Activated CD4-positive, alpha-beta T cell treated with anti-CD3 and anti-CD28 coated beads for 36 hours (primary cell): Measurements from ENCODE around the gene WIF1. TPM values are rescaled to one million over a fixed set of nuclear protein-coding genes. Genes with fewer than 3 reads are reported as not detected.

Source experiments
- ATAC-seq: fragments of 200-7000 bp; cut with Tn5 transposase; one replicate; pipeline ENCODE4 v1.10.0; 2021; ENCODE audit warnings: mild to moderate bottlenecking, moderate library complexity
- CTCF ChIA-PET: fragments of 350-600 bp; sonication (Branson Sonifier 250); formaldehyde crosslinking; loops from one replicate; lab custom pipeline; 2021; ENCODE audit warnings: antibody characterized with exemption; lab: Charles Lee
- POLR2A ChIA-PET: fragments of 350-600 bp; sonication (Branson Sonifier 250); formaldehyde crosslinking; loops from one replicate; lab custom pipeline; 2021; ENCODE audit warnings: antibody characterized with exemption, inconsistent platforms; lab: Charles Lee
- DNase-seq: peaks from one replicate; pipeline ENCODE4 v3.0.0-alpha.2; 2020
- H3K27ac Mint-ChIP-seq: one replicate; pipeline ENCODE4 v1.8.0; 2021; ENCODE audit warnings: mixed read lengths
- H3K27me3 Mint-ChIP-seq: one replicate; pipeline ENCODE4 v1.8.0; 2021; ENCODE audit warnings: mixed read lengths
- H3K36me3 Mint-ChIP-seq: one replicate; pipeline ENCODE4 v1.8.0; 2021; ENCODE audit warnings: low read depth, mixed read lengths
- H3K4me1 Mint-ChIP-seq: one replicate; pipeline ENCODE4 v1.8.0; 2021; ENCODE audit warnings: mixed read lengths
- H3K4me3 Mint-ChIP-seq: one replicate; pipeline ENCODE4 v1.8.0; 2021; ENCODE audit warnings: mild to moderate bottlenecking, moderate library complexity, mixed read lengths
- H3K9me3 Mint-ChIP-seq: one replicate; pipeline ENCODE4 v1.8.0; 2021; ENCODE audit warnings: low read depth, mixed read lengths
- intact Hi-C, 2 experiments: fragments of 100-400 bp; cut with DNase I in 1 of 2; cut with micrococcal nuclease in 1 of 2; formaldehyde crosslinking; loops; one replicate each; pipeline versions ENCODE4 v1.14.2 to v1.15.1; 2022 to 2024; cut with DNase I, micrococcal nuclease
- total RNA-seq, 2 experiments: library from RNA; stranded (reverse); gene quantifications; one replicate each; pipeline ENCODE4 v1.2.3, GENCODE V29; 2021

The WIF1 gene
- total RNA-seq, 2 experiments from 2014 or later: not detected

DNA sequence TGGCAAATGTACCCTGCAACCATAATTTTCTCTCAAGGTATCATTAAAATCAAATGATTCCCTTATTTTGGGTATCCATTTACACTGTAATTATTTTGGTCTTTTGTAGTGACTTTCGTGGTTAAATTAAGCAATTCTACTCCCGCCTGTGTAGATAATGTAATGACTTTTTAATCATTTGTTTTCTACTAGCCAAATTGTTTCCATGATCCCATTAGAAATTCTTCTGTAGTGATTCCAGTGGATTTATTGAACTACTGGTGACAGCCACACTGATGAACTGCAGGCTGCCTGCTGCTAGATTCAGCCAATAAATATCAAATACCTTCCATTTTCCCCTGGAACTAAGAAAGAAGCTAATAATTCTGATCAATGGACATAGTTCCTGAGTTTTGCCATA lies 96.0 kb downstream of the WIF1 start:
- H3K9me3 Mint-ChIP-seq: no peaks in the 10 kb centered on the region
- intact Hi-C loops: no loop called here
- no peaks in the 10 kb centered on the region for H3K36me3 Mint-ChIP-seq
- no peak overlapping the region for H3K4me3 Mint-ChIP-seq
- H3K27me3 Mint-ChIP-seq: peaks cover 7% of the 10 kb centered on the region
- no peak for DNase-seq
- no peak overlapping the region for H3K27ac Mint-ChIP-seq
- CTCF ChIA-PET: no interaction called here
- POLR2A ChIA-PET: no interaction called here
- no peaks in the 10 kb centered on the region for H3K4me1 Mint-ChIP-seq
- ATAC-seq: no peak

DNA sequence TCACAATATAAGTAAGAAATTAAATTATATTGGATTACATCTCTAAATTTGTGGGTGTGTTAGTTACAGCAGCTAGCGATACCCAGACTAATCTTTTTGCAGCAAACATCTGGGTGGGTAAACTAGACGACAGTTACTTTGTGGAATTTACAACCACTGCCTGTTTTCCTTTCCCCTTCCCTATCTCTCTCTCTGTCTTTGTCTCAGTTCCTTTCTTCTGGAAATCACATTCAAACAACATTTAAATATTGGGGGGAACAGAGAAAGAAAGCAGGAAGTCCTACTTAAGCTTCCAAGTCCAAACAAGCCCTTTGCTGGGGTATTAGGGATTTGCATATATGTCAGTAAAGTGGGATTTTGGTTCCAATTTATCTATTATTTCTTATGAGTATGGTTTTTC lies 97.6 kb downstream of the WIF1 start:
- no peaks in the 10 kb centered on the region for H3K9me3 Mint-ChIP-seq
- ChIA-PET CTCF (no interaction called here), POLR2A (no interaction called here)
- H3K4me1 Mint-ChIP-seq: no peaks in the 10 kb centered on the region
- no peak for DNase-seq
- no peak for ATAC-seq
- peaks cover 7% of the 10 kb centered on the region for H3K27me3 Mint-ChIP-seq
- intact Hi-C loops: no loop called here
- no peaks in the 10 kb centered on the region for H3K36me3 Mint-ChIP-seq
- H3K27ac Mint-ChIP-seq: no peak overlapping the region
- H3K4me3 Mint-ChIP-seq: no peak overlapping the region

DNA sequence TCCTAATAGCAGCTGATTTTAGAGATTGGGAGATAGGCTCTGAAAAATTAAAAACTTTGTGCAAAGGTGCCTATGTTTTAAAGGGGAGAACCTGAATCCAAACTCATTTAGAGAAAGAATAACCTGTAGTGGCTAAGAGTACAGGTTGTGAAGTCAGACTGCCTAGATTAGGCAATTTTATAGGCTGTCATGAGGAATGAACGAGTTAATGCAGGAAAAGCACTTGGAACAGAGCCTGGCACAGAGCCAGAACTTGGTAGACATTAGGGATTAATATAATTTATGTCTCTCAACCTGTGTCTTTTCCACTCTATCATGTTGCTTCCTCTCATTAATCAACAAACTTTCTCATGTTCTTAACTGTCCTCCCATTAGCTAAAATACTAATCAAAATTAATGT lies 98.1 kb downstream of the WIF1 start:
- ChIA-PET POLR2A (no interaction called here), CTCF (no interaction called here)
- DNase-seq: no peak
- Mint-ChIP-seq H3K9me3 (no peaks in the 10 kb centered on the region), H3K4me3 (no peak overlapping the region), H3K27ac (no peak overlapping the region), H3K36me3 (no peaks in the 10 kb centered on the region), H3K27me3 (peaks cover 7% of the 10 kb centered on the region), H3K4me1 (no peaks in the 10 kb centered on the region)
- intact Hi-C loops: no loop called here
- ATAC-seq: no peak

DNA sequence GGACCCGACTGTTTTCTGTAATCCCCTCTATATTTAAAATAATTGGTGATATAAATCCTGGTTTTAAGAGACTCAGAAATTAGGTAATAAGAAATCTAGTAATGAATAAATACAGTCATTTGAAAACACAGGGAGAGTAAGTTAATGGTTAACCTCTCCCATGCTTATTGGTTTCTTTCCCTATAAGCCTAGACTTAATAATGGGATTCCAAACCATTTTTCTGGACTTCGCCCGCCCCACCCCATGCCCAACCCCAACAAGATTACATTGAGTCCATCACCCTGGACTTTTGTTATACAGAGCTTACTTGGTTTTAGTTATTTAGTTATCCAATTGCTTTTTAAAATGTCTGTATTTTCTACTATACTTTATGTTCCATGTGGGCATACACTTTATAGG lies 98.7 kb downstream of the WIF1 start:
- ATAC-seq: no peak
- no peak overlapping the region for H3K27ac Mint-ChIP-seq
- ChIA-PET CTCF (no interaction called here), POLR2A (no interaction called here)
- no peaks in the 10 kb centered on the region for H3K4me1 Mint-ChIP-seq
- H3K27me3 Mint-ChIP-seq: peaks cover 7% of the 10 kb centered on the region
- H3K9me3 Mint-ChIP-seq: no peaks in the 10 kb centered on the region
- intact Hi-C loops: no loop called here
- DNase-seq: no peak
- no peaks in the 10 kb centered on the region for H3K36me3 Mint-ChIP-seq
- H3K4me3 Mint-ChIP-seq: no peak overlapping the region

DNA sequence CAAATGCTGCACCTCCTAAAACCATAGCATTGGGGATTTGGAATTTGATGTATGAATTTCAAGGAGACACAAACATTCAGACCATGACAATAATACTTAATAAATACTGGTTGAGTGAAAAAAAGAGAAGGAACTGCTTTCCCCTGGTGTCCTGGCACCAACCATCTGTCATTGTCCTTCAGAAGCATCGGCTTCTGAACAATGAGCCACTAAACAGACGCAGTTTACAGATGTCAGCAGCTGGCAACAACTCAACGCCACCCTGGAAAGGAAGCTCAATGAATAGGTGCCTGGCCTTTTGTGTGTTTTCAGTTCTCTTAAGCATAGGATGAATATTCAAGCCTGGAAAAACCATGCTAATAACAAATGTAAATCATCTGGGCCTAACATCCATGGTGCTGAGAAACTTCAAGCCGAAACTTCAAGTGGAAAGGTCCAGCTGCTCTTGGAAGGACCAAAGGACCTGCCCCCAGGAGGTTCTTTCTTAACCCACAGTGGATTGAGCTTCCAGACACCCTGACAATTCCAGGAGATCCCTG lies 101.3 kb downstream of the WIF1 start:
- no peaks in the 10 kb centered on the region for H3K36me3 Mint-ChIP-seq
- no peak for ATAC-seq
- POLR2A ChIA-PET: no interaction called here
- intact Hi-C loops: no loop called here
- CTCF ChIA-PET: no interaction called here
- no peak for DNase-seq
- H3K27me3 Mint-ChIP-seq: peaks cover 14% of the 10 kb centered on the region
- no peaks in the 10 kb centered on the region for H3K4me1 Mint-ChIP-seq
- H3K9me3 Mint-ChIP-seq: no peaks in the 10 kb centered on the region
- no peak overlapping the region for H3K4me3 Mint-ChIP-seq
- no peak overlapping the region for H3K27ac Mint-ChIP-seq

DNA sequence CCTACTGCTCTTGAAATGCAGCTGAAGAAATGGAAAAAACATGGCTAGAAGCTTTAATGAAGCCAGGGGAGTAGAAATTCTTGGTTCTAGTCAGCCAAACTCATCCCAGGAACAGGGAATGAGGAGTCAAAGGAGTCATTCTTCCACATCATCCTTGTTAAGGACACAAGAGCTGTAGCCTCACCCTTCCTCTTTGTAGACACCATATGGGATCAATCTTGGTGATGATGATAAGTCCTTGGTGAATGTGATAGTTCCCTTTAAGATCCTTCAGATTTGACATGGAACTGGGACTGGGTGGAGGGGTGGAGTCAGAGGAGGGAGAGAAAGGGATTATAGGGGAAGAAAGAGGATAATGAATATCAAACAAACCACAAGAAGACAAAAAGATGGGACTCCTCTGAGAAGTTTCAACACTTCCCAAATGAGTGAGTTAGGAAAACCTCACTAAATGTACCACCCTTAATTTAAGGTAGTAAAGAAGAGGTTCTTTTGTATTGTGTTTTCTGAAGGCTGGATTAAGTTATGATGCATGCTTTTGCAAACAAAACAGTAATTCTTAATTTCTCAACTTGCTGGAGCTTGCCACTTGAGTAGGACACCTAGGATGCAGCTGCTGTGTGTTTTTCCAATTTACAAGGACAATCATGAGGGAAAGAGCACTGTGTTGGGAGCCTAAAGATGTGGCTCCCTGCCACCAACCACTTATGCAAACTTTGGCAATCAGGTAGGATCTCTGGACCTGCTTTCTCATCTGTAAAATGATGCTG lies 104.0 kb downstream of the WIF1 start:
- intact Hi-C loops: no loop called here
- ChIA-PET POLR2A (no interaction called here), CTCF (no interaction called here)
- peaks cover 20% of the 10 kb centered on the region for H3K27me3 Mint-ChIP-seq
- H3K36me3 Mint-ChIP-seq: no peaks in the 10 kb centered on the region
- no peak overlapping the region for H3K4me3 Mint-ChIP-seq
- H3K4me1 Mint-ChIP-seq: no peaks in the 10 kb centered on the region
- DNase-seq (no peak), ATAC-seq (no peak)
- H3K27ac Mint-ChIP-seq: no peak overlapping the region
- H3K9me3 Mint-ChIP-seq: no peaks in the 10 kb centered on the region

- Mint-ChIP-seq H3K9me3 (no peaks in the 10 kb centered on the region), H3K4me1 (no peaks in the 10 kb centered on the region), H3K27ac (no peak overlapping the region), H3K27me3 (peaks cover 21% of the 10 kb centered on the region), H3K36me3 (no peaks in the 10 kb centered on the region), H3K4me3 (no peak overlapping the region)
- CTCF ChIA-PET: no interaction called here
- ATAC-seq: no peak
- intact Hi-C loops: no loop called here
- no peak for DNase-seq
- POLR2A ChIA-PET: no interaction called here
Observed at GRCh38 chr12:65015850-65016249, 105.3 kb downstream of the WIF1 start.

DNA sequence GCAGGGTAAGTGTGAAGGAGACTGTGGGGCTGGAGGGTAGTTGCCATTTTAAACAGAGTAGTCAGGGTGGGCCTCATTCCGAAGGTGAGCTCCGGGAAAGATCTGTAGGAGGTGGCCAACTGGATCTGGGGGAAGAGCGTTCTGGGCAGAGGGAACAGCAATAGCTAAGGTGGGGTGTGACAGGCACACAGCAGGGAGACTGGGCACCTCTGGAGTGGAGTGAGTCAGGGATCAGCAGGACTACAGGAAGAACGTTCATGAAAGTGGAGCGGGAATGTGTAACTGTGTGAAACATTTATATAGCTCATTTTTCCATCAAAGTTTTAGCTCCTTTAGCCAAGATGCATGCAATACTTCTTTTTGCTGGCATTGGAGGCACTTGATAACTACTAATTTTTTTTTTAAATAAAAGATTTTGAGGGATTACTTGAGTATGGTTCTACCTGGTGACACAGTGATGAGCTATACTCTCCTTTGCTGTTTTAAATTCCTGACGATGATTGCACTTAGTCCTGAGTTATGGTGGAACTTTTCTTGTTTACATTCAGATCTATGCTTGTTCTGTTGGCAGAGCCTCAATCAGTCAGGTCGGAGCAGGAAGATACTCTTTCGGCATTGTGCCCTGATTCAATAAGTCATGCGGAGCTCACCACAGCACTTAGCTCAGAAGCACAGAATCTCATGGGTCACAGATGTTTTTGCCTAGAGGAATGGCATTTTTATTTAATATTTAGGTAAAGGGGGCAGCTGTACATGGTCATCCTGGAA lies 106.4 kb downstream of the WIF1 start:
- ATAC-seq (no peak), DNase-seq (no peak)
- Mint-ChIP-seq H3K4me3 (no peak overlapping the region), H3K9me3 (no peaks in the 10 kb centered on the region), H3K27ac (no peak overlapping the region), H3K36me3 (no peaks in the 10 kb centered on the region), H3K4me1 (no peaks in the 10 kb centered on the region), H3K27me3 (peaks cover 18% of the 10 kb centered on the region)
- intact Hi-C loops: no loop called here
- ChIA-PET POLR2A (no interaction called here), CTCF (interaction anchor here (1.3 kb wide), 1 partner anchor 218 kb away, joined by 3 read pairs; no protein-coding TSS in a partner anchor)

- Mint-ChIP-seq H3K36me3 (no peaks in the 10 kb centered on the region), H3K4me3 (no peak overlapping the region), H3K9me3 (no peaks in the 10 kb centered on the region), H3K27me3 (peaks cover 10% of the 10 kb centered on the region), H3K27ac (no peak overlapping the region), H3K4me1 (no peaks in the 10 kb centered on the region)
- no peak for ATAC-seq
- intact Hi-C loops: no loop called here
- POLR2A ChIA-PET: no interaction called here
- DNase-seq: no peak
- CTCF ChIA-PET: no interaction called here
Observed at GRCh38 chr12:65010437-65010836, 110.7 kb downstream of the WIF1 start.

GRCh38 chr12:65005716-65006115 lies 115.4 kb downstream of the WIF1 start:
- ChIA-PET CTCF (no interaction called here), POLR2A (no interaction called here)
- Mint-ChIP-seq H3K9me3 (no peaks in the 10 kb centered on the region), H3K4me1 (no peaks in the 10 kb centered on the region), H3K27ac (no peak overlapping the region), H3K36me3 (no peaks in the 10 kb centered on the region), H3K4me3 (no peak overlapping the region), H3K27me3 (peaks cover 12% of the 10 kb centered on the region)
- intact Hi-C loops: no loop called here
- DNase-seq (no peak), ATAC-seq (no peak)

GRCh38 chr12:65004270-65004669 lies 116.8 kb downstream of the WIF1 start:
- H3K27me3 Mint-ChIP-seq: peaks cover 17% of the 10 kb centered on the region
- H3K4me3 Mint-ChIP-seq: no peak overlapping the region
- H3K4me1 Mint-ChIP-seq: no peaks in the 10 kb centered on the region
- no peaks in the 10 kb centered on the region for H3K36me3 Mint-ChIP-seq
- no peaks in the 10 kb centered on the region for H3K9me3 Mint-ChIP-seq
- ChIA-PET CTCF (no interaction called here), POLR2A (no interaction called here)
- no peak overlapping the region for H3K27ac Mint-ChIP-seq
- intact Hi-C loops: no loop called here
- DNase-seq (no peak), ATAC-seq (no peak)
